ENCODE data around the gene ARFGEF3. TPM values are rescaled to one million over a fixed set of nuclear protein-coding genes. Genes with fewer than 3 reads are reported as not detected.

ARFGEF3 gene
- 0.32 and 0.36 TPM in 2 replicates for total RNA-seq

GRCh38 chr6:138161338-138162110, at the start of gene ARFGEF3:
Gene ARFGEF3, plus strand, starts transcription at chr6:138161939. Its CDS starts 148 bp downstream, at chr6:138162087.

GRCh38 chr6:138218449-138218848, 56.7 kb downstream of the ARFGEF3 start, which contains the start of gene PBOV1:
Gene PBOV1, minus strand, starts transcription at chr6:138218491. Its CDS starts 96 bp downstream, at chr6:138218395.

GRCh38 chr6:138377844-138378243, 216.1 kb downstream of the ARFGEF3 start, which contains the start of gene SMIM28:
Gene SMIM28, plus strand, starts transcription at chr6:138377905. Its CDS starts 168 bp downstream, at chr6:138378073.

Other genes starting within 250 kb of the ARFGEF3 start
- gene PERP, start 54.5 kb upstream of the ARFGEF3 start, total RNA-seq = 12.8 and 25.3 TPM in 2 replicates
- not detected in 2 replicates for gene PBOV1, start 56.6 kb downstream of the ARFGEF3 start, total RNA-seq
- not detected in 2 replicates for gene SMIM28, start 216.0 kb downstream of the ARFGEF3 start, total RNA-seq
- gene HEBP2, start 242.3 kb downstream of the ARFGEF3 start, total RNA-seq = 19.3 and 26.2 TPM in 2 replicates